Stimulated activated CD8-positive, alpha-beta memory T cell treated with anti-CD3 and anti-CD28 coated beads, Interleukin-4, amount 100 ng/mL, for 4 hours (primary cell): Measurements from ENCODE around the gene RPA3.

Source experiments
- DNase-seq, 2 donors: peaks; one replicate each; pipeline ENCODE4 v3.0.0-alpha.2; 2020; ENCODE audit warnings: low read depth in 2 of 2, low spot score in 1 of 2

Gene RPA3

DNA sequence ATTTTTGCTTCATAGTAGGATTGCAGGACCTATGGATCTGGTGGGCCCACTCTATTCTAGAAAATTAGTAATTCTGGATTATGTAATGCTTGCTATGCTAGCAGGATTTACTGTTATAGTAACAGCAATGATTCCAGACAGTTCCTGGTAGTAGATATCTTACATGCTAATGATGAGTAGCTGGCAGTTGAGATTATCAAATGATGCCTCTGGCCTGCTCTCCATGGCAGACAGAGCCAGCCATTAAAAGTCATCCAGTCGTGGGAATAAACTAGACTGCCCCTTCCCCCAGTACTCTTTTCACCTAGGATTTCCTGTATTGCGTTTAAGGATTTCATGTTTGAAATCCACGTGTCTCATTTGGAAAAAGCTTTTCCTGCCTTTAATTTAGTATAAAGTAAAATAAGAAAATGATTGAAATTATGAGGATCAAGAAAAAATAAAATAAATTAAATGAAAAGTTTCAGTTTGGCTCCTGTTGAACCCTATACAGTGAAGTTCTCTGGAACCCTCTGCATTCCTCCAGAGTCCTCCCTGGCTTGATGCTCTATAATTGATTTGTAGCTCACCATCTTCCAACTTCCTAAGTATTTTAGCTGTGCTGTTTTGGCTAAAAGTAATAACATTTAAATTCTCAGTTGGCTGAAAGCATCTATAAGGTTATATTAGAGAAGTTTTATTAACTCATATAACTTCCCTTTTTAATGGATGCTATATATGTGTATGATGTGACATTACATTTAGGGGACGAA is 63.3 kb downstream of the RPA3 start:
- DNase-seq: no peak

DNA sequence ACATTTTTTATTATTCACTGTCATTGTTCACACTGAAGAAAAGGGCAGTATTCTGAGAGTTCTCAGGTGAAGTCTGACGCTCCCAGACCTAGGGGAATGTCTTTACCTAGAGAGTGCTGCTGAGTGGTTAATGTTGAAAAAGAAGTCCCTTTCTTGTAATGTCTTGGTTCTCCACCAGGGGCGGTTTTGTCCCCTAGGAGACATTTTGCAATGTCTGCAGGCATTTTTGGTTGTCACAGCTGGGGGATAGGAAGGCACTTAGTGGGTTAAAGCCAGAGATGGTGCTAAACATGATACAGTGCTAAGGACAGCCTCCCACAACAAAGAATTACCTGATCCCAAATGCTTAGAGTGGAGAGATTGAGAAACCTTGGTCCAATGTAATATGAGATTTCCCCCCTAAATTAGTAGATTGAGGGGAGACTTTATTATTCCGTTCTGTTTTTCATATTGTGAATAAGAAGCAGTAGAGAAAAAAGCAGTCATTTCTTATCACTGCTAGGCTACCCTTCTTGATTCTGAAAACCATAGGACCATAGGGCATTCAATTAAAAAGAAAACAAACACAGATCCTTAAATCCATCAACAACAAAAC is 64.7 kb downstream of the RPA3 start:
- no peak for DNase-seq

DNA sequence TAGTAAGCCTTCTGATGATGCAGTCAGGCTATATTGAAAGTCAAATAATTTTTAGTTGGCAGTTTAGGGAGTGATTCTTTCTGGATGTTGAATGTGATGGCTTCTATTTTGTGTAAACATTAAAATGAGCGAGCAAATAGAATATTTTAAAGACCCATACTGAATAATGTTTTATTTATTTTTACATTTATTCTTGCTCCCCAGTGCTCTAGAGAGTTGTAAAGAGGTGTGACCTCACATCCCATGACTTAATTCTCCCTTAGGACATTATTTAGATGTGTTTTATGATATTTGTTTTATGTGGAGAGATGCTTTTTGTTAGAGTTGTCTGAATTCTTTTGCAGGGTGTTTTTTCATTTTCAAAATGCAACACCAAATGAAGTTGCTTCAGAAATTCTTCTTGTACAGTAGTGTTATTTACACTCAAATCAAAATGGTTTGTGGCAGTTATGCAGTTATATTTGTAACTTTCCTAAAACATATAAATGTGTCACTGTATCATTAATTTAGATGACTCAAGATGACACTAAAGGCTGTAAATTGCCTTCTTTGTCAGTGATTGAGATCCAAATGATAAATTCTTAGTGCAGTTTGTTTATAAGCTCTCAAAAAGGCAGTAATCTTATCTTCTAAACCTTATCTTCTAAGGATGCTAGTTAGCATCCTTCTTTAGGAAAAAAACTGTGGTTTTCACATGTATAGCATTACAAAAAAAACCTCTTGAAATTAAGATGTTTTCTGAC is 65.4 kb downstream of the RPA3 start:
- DNase-seq: no peak

DNA sequence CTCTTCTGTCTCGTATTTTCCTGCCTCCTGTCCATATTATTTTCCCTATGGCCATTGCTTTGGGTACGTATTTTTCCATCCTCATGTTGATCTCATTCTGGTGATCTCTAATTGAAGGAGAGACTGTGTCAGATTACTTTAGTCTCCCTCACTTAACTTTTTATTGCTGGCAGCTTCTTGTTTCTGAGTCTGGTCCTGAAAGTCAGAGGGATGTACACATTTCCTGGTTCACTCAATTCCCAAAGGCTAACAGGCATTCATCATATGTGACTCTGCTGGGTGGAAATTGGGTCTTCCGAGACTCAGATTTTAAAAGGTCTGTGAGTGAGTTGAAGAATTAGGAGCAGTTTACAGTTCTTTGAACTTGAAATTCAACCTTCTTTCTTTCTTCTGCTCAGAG is 66.9 kb downstream of the RPA3 start:
- DNase-seq: no peak

DNA sequence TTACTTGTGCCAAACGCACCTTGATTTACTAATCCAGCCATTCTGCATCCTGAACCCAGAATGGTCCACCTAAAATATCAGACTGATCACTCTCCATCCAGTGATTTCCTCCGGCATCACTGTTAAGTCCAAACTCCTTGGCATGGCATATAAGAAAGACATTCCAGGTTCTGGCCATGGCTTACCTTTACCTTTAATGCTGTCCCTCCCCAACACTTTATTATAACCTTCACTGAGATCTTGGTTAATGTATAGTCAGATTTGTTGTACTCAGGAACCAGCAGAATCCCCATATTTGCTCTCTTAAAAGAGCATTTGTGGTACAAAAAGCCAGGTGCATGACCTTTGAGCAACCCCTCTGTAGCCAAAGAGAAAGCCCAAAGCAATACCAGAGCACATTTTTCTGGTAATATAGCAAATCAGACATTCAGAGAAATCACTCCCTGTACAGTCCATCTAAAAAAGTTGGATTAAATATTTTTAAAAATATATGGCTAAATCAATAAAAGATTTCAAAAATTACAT is 67.7 kb downstream of the RPA3 start:
- DNase-seq: no peak

DNA sequence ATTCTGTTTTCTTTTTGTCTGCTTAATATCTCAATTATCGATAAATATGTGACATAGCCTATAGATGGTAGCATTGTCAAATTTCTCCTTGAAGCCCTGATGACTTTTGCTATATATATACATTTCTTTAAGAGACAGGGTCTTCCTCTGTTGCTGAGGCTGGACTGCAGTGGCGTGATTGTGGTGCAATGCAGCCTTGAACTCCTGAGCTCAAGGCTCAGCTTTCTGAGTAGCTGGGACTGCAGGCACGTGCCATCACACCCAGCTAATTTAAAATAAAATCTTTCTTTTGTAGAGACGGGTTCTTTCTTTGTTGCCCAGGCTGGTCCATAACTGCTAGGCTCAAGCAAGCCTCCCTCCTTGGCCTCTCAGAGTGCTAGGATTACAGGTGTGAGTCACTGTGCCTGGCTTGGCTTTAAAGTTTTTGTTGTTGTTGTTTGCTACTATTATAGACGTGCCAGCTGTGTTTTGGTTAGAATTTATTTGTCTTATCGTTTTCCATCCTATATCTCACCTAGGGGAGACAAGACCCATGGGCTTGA is 70.8 kb downstream of the RPA3 start:
- DNase-seq: no peak

DNA sequence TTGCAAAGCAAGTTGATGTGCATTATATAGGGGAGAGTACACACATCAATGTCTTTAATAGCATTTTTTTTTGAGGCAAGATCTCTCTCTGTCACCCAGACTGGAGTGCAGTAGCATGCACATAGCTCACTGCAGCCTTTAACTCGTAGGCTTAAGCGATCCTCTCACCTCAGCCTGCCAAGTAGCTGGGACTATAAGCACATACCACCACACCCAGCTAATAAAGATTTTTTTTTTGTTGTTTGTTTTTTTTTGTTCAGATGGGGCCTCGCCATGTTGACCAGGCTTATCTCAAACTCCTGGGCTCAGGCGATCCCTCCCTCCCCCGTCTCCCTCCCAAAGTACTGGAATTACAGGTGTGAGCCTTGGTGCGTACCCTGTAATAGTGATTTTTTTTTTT is 76.3 kb downstream of the RPA3 start:
- DNase-seq: no peak

DNA sequence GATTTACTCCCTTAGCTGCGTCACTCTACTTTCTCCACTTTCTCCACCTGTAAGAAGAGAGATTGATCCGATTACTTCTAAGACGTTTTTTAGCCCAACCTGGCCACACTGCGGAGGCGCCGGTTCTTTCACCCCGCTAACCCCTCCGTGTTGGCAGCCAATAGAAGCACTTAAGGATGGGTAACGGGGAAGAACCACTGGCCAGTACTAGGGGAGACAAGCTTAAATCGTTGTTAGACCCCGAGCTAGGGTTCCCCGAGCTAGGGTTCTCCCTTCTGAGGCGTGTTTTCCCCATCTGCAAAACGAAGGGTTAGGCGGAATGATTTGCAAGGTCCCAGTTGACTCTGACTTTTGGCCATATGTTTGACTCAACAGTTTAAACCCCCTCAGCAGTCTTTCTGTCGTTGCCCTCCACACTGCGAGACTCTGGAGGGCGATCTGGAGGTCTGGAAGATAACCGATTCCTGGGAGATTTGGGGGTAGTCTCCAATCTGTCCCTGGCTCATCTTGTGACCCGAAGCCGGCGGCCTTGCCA is 77.2 kb downstream of the RPA3 start:
- DNase-seq: peak in 1 of 2 donors; percentile 10

DNA sequence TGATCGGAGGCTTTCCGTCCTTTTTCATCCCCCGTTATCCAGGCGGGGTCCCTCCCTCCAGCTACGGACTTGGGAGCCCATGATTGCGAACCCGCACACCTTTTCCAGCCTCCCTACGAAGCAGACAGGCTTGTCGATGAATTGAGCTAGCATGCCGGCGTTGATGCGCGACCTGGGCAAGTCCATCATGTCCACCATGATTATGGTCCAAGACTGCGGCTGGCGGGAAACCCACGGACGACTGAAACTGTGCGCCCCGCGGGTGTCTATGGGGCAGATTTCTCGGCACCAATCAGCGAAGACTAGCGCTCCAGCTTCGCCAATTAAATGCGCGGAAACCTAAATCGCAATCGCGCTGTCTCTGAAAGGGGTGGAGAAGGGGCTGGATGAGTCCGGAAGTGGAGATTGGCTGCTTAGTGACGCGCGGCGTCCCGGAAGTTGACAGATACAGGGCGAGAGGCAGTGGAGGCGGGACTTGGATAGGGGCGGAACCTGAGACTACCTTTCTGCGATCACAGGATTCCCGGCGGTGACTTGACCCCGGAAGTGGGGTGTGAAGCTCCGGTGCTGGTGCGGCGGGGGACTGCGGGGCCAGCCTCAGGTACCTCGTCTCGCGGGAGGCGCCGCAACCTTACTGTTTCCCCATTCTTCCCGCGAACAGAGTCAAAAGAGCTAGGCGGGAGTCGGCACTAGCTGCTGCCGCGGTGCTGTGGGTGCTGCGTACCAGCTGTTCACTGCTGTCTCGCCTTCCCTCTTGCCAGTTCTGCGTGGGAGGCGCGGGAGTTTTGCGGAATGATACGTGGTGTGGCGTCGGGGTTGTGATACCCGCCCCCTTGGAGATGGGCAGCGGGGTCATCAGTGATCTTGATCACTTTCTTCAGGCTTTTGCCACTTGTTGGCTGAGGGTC is 77.9 kb downstream of the RPA3 start, which contains the start of gene UMAD1:
TSS of gene UMAD1 (plus strand) at position 532 of the 908 bp plus-strand sequence. CDS start 32,620 bp downstream, outside the sequence.
- peak; percentile 93 to 96 for DNase-seq

DNA sequence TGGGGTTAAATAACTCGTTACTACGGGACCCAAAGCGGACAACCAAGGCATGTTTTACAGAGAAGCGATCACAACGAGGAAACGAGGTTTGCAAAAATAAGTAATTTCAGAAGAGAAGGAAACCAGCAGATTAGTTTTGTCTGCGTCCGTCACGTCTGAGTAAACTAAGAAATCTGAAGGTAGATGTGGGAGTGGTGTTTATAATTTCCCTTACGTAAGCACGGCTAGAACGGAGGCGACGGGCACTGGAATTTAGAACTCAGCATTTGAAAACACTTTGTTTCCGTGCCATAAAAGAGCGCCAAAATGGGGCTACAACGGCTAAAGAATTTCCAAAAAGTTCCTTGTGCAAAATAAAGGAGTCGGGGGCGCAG is 78.6 kb downstream of the RPA3 start:
- DNase-seq: peak in 1 of 2 donors; percentile 23

DNA sequence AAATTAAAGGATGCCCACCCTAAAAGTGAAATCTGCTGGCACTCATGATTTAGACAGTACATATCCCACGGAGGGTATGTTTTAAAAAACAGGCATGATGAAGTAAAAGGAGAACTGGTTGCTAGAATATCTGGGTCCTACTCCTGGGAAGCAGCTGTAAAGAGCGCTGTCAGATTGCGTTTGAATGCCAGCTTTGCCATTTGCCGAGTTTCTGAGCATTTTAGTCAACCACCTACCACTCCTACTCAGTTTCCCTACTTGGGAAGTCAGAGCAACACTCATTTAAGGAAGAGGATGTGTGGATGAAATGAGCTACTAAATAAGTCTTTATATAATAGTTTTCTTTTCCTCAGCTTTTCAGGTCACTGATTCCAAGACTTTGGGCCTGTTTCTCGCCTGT is 79.0 kb downstream of the RPA3 start:
- no peak for DNase-seq

DNA sequence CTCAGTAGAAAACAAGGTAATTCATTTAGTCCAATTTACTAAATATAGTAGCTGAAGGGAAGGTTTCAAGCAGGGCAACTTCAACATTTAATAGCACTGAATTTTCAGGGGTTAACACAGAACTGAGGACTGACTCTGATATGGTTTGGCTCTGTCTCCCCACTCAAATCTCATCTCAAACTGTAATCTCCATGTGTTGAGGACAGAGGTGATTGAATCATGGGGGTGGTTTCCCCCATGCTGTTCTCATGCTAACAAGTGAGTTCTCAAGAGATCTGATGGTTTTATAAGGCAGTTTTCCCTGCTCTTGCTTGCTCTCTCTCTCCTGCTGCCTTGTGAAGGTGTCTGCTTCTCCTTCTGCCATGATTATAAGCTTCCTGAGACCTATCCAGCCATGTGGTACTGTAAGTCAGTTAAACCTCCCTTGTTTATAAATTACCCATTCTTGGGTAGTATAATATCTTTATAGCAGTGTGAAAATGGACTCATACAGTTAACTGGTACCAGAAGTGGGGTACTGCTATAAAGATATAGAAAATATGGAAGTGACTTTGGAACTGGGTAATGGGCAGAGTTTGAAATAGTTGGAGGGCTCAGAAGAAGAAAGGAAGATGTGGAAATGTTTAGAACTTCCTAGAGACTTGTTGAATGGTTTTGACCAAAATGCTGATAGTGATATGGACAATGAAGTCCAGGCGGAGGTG is 87.6 kb downstream of the RPA3 start:
- no peak for DNase-seq

DNA sequence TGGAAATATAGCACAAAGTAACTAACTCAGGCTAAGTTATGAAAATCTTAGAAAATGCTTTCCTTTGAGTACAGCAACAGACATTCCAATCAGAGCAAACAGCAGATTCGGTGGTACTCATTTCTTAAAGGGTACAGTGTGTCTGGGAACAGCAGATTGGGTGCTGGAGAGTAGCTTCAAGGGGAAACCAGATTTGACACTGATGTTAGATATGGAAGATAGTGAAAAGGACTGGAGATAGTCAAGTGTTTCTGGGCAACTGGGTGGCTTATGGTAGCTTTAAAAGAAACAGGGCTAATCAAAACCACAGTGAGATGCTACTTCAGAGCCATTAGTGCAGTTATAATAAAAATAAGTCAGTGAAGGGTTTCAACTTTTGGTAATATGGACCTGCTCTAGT is 89.9 kb downstream of the RPA3 start:
- DNase-seq: no peak

DNA sequence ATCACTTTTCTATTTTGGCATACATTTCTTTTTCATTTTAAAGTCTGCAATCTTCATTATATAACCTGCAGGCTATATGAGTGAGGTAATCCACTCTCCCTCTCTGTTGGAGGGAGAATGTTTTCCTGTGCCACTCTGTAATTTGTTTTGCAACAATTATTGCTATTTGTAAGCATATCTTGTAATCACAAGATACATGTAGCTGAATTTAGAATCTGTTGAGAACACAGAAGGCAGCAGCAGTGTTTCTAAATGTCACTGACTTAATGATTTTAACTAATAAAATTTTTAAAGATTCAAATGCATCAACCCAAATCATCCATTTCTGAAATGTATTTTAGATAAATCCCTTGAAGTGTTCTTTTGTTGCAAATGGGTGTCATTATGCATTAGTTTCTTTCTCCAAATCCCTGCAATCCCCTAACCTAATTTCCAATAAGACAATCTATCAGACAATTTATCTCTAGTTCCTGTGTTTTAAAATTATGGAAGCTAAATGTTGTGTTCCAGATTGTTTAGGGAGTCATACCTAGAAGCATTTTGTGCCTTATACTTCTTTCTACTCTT is 97.7 kb downstream of the RPA3 start:
- no peak for DNase-seq

DNA sequence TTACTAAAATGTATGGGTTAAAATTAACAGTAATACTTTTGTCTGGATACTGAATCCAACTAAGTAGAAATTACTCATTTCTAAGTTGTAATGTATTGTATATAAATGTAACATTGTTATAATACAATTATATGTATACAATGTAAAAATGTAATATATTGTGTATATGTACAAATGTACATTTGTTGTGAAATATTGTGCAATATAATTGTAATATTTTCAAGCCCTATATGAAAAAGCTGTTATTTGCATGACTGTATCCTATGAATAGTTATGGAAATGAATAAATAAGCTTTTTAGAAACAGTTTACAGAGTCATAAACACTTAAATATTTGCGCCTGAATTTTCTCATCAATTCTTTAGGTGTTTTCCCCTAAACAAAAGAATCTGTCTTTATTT is 98.2 kb downstream of the RPA3 start:
- DNase-seq: no peak

DNA sequence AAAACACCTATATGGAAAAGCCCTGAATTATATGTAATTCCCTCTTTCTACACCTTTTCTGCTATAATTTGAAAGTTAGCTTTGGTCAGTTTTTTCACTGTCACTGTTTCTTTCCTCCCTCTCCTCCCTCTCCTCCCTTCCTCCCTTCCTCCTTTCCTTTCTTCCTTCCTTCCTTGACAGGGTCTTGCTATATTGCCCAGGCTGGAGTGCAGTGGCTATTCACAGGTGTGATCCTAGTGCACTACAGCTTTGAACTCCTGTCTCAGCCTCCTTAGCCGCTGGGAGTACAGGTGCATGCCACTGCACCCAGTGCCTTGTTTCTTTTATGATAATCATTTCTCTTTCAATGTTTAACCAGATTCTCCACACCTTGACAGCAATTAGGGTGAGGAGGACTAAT is 100.0 kb downstream of the RPA3 start:
- no peak for DNase-seq

DNA sequence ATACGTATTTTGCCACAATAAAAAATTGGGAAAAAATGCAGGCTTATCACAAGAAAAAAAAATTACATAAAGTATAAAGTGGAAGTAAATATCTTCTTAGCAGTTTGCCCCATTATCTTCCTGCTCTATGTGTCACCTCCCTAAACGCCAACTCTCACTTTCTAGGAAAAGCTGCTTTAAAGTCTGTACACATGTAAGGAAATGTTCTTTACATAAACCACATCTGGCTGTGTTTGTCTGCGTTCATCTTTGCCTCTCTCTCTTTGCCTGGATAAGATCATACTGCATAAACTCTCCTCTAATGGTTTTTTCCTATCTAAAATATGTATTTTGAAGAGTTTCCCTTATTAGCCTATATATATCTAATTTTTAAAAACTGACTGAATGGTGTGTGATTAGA is 100.9 kb downstream of the RPA3 start:
- no peak for DNase-seq

DNA sequence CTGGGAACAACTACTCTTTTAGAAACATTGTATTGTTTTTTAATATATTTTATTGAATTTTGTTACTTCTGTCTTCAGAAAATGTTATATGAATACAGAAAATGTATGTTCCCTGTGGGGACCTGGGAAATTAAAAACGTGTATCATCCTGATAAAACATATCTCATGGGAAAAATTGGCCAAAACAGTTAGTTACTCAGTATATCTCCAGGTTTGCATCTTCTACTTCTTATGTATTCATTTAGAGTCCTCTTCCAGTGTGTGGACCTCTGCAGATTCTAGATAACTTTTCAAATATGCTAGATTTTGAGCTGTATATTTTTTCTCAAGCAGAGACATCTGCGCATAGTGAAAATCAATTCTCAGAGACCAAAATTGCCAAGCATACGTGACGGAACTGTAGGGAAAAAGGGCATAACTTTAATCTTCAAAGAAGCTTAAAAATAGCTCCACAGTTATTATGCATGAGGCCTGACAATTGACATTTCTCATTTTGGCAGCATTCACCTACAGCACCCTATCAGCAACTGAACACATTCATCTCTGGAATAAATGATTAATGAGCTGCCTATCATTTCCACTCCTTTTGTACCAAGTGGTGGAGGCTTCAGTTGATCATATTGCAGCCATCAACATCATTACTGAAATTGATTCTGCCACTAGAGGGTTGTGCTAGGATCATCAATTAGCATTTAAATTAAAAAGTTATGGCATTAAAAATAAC is 104.2 kb downstream of the RPA3 start:
- DNase-seq: no peak

DNA sequence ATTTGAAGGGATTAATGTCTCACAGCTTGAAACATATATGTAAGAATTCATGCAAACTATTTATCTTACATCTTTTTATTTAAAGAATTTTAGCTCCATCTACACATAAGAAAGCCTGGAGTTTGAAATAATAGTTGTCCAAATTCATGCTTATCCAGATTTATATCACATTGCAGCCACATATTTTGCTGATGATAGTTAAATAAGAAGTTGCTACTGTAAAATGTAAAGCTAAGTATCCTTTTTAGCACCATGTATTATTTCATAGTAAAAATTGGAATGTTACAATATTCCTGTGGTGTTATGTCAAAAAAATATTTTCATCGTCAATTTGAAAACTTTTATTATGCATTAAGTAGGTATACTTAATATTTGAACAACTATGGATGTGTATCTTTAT is 105.2 kb downstream of the RPA3 start:
- DNase-seq: no peak
